ENCODE measurements around the gene MAGT1. TPM values are rescaled to one million over a fixed set of nuclear protein-coding genes. Genes with fewer than 3 reads are reported as not detected.

Gene MAGT1
- total RNA-seq, 1 experiment from 2014 or later, result 75.0 TPM

DNA sequence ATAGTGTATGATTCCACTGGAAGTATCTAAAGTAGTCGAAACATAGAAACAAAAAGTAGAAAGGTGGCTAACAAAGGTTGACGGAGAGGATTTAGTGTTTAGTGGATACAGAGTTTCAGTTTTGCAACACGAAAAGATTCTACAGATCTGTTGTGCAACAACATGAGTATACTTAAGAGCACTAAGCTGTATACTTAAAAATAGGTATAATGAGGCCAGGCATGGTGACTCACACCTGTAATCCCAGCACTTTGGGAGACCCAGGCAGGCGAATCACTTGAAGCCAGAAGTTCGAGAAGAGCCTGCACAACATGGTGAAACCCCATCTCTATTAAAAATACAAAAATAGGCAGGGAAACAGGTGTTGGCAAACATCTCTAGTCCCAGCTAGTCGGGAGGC, 101.3 kb downstream of the MAGT1 start:
- Histone ChIP-seq H3K4me1 (no peaks in the 10 kb centered on the region), H3K27me3 (replicated peaks; ENCODE audit: control insufficient read depth, insufficient read depth, low read length) (no peaks in the 10 kb centered on the region), H3K36me3 (ENCODE audit: control insufficient read depth, insufficient read depth, low read length) (no peaks in the 10 kb centered on the region), H3K4me3 (ENCODE audit: low read depth, low read length) (no peak overlapping the region), H3K9me3 (no peaks in the 10 kb centered on the region)
- intact Hi-C loops (cut with micrococcal nuclease; ENCODE audit: unreplicated experiment), result no loop called here
- ChIA-PET POLR2A (no interaction called here), CTCF (no interaction called here)
- Mint-ChIP-seq H3K27me3 (ENCODE audit: insufficient read depth, unreplicated experiment) (no peaks in the 10 kb centered on the region), H3K4me1 (ENCODE audit: low read depth, unreplicated experiment) (no peaks in the 10 kb centered on the region), H3K9me3 (ENCODE audit: unreplicated experiment) (no peaks in the 10 kb centered on the region), H3K4me3 (ENCODE audit: unreplicated experiment) (no peak overlapping the region), H3K27ac (ENCODE audit: unreplicated experiment) (no peak overlapping the region), H3K36me3 (ENCODE audit: insufficient read depth, unreplicated experiment) (no peaks in the 10 kb centered on the region)
- no peak for DNase-seq
- TF ChIP-seq, protein P1, sequence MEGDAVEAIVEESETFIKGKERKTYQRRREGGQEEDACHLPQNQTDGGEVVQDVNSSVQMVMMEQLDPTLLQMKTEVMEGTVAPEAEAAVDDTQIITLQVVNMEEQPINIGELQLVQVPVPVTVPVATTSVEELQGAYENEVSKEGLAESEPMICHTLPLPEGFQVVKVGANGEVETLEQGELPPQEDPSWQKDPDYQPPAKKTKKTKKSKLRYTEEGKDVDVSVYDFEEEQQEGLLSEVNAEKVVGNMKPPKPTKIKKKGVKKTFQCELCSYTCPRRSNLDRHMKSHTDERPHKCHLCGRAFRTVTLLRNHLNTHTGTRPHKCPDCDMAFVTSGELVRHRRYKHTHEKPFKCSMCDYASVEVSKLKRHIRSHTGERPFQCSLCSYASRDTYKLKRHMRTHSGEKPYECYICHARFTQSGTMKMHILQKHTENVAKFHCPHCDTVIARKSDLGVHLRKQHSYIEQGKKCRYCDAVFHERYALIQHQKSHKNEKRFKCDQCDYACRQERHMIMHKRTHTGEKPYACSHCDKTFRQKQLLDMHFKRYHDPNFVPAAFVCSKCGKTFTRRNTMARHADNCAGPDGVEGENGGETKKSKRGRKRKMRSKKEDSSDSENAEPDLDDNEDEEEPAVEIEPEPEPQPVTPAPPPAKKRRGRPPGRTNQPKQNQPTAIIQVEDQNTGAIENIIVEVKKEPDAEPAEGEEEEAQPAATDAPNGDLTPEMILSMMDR (IDR thresholded peaks at IDR 0.05; ENCODE audit: insufficient read depth in 1 of 2, low read depth in 1 of 2, low read length in 1 of 2, severe bottlenecking in 1 of 2, unreplicated experiment in 1 of 2), result no peak
- BruUV-seq (replicated peaks), result no TSS peak

DNA sequence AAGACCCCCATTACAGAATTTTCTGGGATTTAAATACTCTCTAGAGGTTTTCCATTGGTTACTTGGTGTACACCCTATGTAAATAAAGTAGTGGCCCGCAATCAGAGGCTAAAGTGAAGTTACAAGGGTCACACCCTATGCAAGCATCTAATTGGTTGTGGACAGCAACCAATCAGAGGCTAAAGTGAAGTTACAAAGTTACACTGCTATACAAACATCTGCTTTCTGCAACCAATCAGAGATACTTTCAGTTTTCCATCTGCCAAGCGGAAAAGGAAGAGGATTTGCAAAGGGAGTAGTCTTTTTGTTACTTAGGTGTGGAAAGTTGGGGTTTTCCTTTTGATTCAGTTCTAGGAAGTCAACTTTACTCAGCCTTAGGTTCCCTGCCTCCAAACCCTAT, 107.2 kb downstream of the MAGT1 start:
- no peaks in the 10 kb centered on the region for H3K9me3 Mint-ChIP-seq (ENCODE audit: unreplicated experiment)
- H3K4me3 Mint-ChIP-seq (ENCODE audit: unreplicated experiment), result peak overlapping the region; percentile 42
- POLR2A ChIA-PET, result no interaction called here
- no peak overlapping the region; the same call in 1 of the 2 replicates for H3K4me3 ChIP-seq (ENCODE audit: low read depth, low read length)
- no peaks in the 10 kb centered on the region for H3K36me3 ChIP-seq (ENCODE audit: control insufficient read depth, insufficient read depth, low read length)
- peaks cover 10% of the 10 kb centered on the region for H3K36me3 Mint-ChIP-seq (ENCODE audit: insufficient read depth, unreplicated experiment)
- no peaks in the 10 kb centered on the region for H3K9me3 ChIP-seq
- H3K27me3 ChIP-seq (replicated peaks; ENCODE audit: control insufficient read depth, insufficient read depth, low read length), result no peaks in the 10 kb centered on the region
- intact Hi-C loops (cut with micrococcal nuclease; ENCODE audit: unreplicated experiment), result loop anchor here (5.0 to 10.0 kb wide), 2 partner anchors 109 to 317 kb away; partner anchors contain the start of genes COX7B, MAGT1 and PGK1
- H3K4me1 Mint-ChIP-seq (ENCODE audit: low read depth, unreplicated experiment), result no peaks in the 10 kb centered on the region
- peak; percentile 35 to 49 for DNase-seq
- CTCF ChIA-PET, result no interaction called here
- H3K4me1 ChIP-seq, result peaks cover 4% of the 10 kb centered on the region; the same call in 1 of the 2 replicates
- no TSS peak for BruUV-seq (replicated peaks)
- H3K27me3 Mint-ChIP-seq (ENCODE audit: insufficient read depth, unreplicated experiment), result no peaks in the 10 kb centered on the region
- H3K27ac Mint-ChIP-seq (ENCODE audit: unreplicated experiment), result no peak overlapping the region
- TF ChIP-seq, protein P1 (IDR thresholded peaks at IDR 0.05; ENCODE audit: insufficient read depth in 1 of 2, low read depth in 1 of 2, low read length in 1 of 2, severe bottlenecking in 1 of 2, unreplicated experiment in 1 of 2), result no peak

DNA sequence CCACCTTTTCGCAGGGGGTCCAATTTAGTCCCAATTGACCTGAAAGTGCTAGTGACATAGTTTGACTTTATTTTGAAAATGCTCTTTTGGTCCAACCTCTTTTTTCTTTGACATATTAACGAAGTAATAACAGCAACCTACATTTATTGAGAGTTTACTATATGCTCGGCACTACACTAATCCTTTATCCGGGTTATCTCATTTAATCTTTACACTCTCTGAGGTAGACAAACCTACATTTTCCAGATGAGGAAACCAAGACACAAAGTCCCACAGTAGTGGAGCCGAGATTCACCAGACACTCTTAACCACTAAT, 108.9 kb downstream of the MAGT1 start:
- TSS peak; percentile 82 for BruUV-seq (replicated peaks)
- Mint-ChIP-seq H3K36me3 (ENCODE audit: insufficient read depth, unreplicated experiment) (peaks cover 10% of the 10 kb centered on the region), H3K4me3 (ENCODE audit: unreplicated experiment) (peak overlapping the region; percentile 98), H3K27ac (ENCODE audit: unreplicated experiment) (peak overlapping the region; percentile 100), H3K9me3 (ENCODE audit: unreplicated experiment) (no peaks in the 10 kb centered on the region), H3K4me1 (ENCODE audit: low read depth, unreplicated experiment) (no peaks in the 10 kb centered on the region), H3K27me3 (ENCODE audit: insufficient read depth, unreplicated experiment) (no peaks in the 10 kb centered on the region)
- Histone ChIP-seq H3K4me1 (peaks cover 4% of the 10 kb centered on the region; the same call in 1 of the 2 replicates), H3K36me3 (ENCODE audit: control insufficient read depth, insufficient read depth, low read length) (no peaks in the 10 kb centered on the region), H3K9me3 (no peaks in the 10 kb centered on the region), H3K27me3 (replicated peaks; ENCODE audit: control insufficient read depth, insufficient read depth, low read length) (no peaks in the 10 kb centered on the region), H3K4me3 (ENCODE audit: low read depth, low read length) (peak overlapping the region; percentile 43)
- ChIA-PET CTCF (no interaction called here), POLR2A (no interaction called here)
- TF ChIP-seq, protein P1 (IDR thresholded peaks at IDR 0.05; ENCODE audit: insufficient read depth in 1 of 2, low read depth in 1 of 2, low read length in 1 of 2, severe bottlenecking in 1 of 2, unreplicated experiment in 1 of 2), result no peak
- intact Hi-C loops (cut with micrococcal nuclease; ENCODE audit: unreplicated experiment), result loop anchor here (5.0 to 10.0 kb wide), 2 partner anchors 111 to 318 kb away; partner anchors contain the start of genes COX7B, MAGT1 and PGK1
- DNase-seq, result no peak
